ENCODE data around the gene TEC. TPM values are rescaled to one million over a fixed set of nuclear protein-coding genes. Genes with fewer than 3 reads are reported as not detected.

The TEC gene
- total RNA-seq, 1 experiment from 2014 or later: 0.67 TPM

DNA sequence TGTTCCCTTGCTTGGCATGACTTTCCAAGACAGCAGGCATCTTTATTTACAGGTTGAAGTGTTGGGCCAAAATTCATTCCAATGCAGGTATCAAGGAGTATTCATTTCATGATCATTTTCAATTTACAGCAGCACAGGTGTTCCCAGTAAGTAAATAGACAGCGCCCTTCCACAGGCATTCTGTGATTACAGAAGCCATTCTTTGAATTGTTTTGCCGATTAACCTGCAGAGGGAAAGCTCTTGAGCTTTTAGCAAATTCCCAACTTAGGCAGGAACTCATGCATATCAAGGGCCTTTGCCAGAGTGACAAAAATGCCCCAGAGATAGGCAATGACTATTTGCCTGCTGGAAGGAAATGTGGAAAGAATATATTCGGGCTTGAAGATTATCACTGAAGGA, 142.4 kb downstream of the TEC start:
- Histone ChIP-seq H3K4me3 (ENCODE audit: low read depth in 2 of 2, low read length in 2 of 2) (no peak overlapping the region), H3K4me1 (ENCODE audit: control insufficient read depth, insufficient read depth, low read length) (no peaks in the 10 kb centered on the region; the same call in 1 of the 2 replicates), H3K27me3 (ENCODE audit: control insufficient read depth, insufficient read depth, low read length) (no peaks in the 10 kb centered on the region), H3K27ac (ENCODE audit: low read length) (no peak overlapping the region), H3K36me3 (ENCODE audit: control insufficient read depth, insufficient read depth, low read length) (no peaks in the 10 kb centered on the region), H3K9me3 (ENCODE audit: control insufficient read depth, insufficient read depth, low read depth, low read length) (no peaks in the 10 kb centered on the region)
- no TSS peak for BruUV-seq (replicated peaks)
- DNase-seq (ENCODE audit: low read depth, low spot score): no peak
- TF ChIP-seq, protein P1, sequence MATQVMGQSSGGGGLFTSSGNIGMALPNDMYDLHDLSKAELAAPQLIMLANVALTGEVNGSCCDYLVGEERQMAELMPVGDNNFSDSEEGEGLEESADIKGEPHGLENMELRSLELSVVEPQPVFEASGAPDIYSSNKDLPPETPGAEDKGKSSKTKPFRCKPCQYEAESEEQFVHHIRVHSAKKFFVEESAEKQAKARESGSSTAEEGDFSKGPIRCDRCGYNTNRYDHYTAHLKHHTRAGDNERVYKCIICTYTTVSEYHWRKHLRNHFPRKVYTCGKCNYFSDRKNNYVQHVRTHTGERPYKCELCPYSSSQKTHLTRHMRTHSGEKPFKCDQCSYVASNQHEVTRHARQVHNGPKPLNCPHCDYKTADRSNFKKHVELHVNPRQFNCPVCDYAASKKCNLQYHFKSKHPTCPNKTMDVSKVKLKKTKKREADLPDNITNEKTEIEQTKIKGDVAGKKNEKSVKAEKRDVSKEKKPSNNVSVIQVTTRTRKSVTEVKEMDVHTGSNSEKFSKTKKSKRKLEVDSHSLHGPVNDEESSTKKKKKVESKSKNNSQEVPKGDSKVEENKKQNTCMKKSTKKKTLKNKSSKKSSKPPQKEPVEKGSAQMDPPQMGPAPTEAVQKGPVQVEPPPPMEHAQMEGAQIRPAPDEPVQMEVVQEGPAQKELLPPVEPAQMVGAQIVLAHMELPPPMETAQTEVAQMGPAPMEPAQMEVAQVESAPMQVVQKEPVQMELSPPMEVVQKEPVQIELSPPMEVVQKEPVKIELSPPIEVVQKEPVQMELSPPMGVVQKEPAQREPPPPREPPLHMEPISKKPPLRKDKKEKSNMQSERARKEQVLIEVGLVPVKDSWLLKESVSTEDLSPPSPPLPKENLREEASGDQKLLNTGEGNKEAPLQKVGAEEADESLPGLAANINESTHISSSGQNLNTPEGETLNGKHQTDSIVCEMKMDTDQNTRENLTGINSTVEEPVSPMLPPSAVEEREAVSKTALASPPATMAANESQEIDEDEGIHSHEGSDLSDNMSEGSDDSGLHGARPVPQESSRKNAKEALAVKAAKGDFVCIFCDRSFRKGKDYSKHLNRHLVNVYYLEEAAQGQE (IDR thresholded peaks at IDR 0.05; ENCODE audit: insufficient read depth in 1 of 2, low read depth in 2 of 2, low read length in 1 of 2): no peak
- TF ChIP-seq TCF7L2 (IDR thresholded peaks at IDR 0.05; ENCODE audit: low read depth, low read length): no peak
- TF ChIP-seq POLR2AphosphoS5 (IDR thresholded peaks at IDR 0.05; ENCODE audit: low read depth, low read length): no peak
- TF ChIP-seq, protein P2, sequence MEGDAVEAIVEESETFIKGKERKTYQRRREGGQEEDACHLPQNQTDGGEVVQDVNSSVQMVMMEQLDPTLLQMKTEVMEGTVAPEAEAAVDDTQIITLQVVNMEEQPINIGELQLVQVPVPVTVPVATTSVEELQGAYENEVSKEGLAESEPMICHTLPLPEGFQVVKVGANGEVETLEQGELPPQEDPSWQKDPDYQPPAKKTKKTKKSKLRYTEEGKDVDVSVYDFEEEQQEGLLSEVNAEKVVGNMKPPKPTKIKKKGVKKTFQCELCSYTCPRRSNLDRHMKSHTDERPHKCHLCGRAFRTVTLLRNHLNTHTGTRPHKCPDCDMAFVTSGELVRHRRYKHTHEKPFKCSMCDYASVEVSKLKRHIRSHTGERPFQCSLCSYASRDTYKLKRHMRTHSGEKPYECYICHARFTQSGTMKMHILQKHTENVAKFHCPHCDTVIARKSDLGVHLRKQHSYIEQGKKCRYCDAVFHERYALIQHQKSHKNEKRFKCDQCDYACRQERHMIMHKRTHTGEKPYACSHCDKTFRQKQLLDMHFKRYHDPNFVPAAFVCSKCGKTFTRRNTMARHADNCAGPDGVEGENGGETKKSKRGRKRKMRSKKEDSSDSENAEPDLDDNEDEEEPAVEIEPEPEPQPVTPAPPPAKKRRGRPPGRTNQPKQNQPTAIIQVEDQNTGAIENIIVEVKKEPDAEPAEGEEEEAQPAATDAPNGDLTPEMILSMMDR (IDR thresholded peaks at IDR 0.05): no peak
- TF ChIP-seq SIN3A (IDR thresholded peaks at IDR 0.05; ENCODE audit: borderline replicate concordance, insufficient read depth, low read depth, low read length): no peak
- no peak for ATAC-seq
- intact Hi-C loops (cut with micrococcal nuclease; ENCODE audit: unreplicated experiment) (loop anchor here (5.0 to 10.0 kb wide), 2 partner anchors 165 to 368 kb away; partner anchors contain the start of gene ZAR1), in situ Hi-C loops (cut with HindIII; ENCODE audit: low pct_unique_long_range_greater_than_20kb, low sequenced_read_pairs) (no loop called here)
- POLR2A ChIA-PET: no interaction called here
- CTCF ChIA-PET: interaction anchor here (0.6 kb wide), 1 partner anchor 259 kb away, joined by 4 read pairs; no protein-coding TSS in a partner anchor

DNA sequence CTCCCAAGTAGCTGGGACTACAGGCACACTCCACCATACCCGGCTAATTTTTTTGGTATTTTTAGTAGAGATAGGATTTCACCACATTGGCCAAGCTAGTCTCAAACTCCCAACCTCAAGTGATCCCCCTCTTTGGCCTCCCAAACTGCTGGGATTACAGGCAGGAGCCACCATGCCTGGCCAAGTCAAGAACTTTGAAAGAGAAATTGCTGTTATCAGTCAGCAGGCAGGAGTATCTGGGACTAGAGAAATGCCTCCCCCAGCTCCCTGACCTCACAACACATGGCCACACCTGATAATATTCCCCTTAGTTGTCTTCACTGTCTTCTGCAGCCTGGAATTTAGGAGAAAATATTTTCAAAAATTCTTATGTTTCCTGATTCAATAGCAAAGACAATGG, 143.0 kb downstream of the TEC start:
- Histone ChIP-seq H3K36me3 (ENCODE audit: control insufficient read depth, insufficient read depth, low read length) (no peaks in the 10 kb centered on the region), H3K27me3 (ENCODE audit: control insufficient read depth, insufficient read depth, low read length) (no peaks in the 10 kb centered on the region), H3K27ac (ENCODE audit: low read length) (no peak overlapping the region), H3K4me3 (ENCODE audit: low read depth in 2 of 2, low read length in 2 of 2) (no peak overlapping the region), H3K4me1 (ENCODE audit: control insufficient read depth, insufficient read depth, low read length) (no peaks in the 10 kb centered on the region; the same call in 1 of the 2 replicates), H3K9me3 (ENCODE audit: control insufficient read depth, insufficient read depth, low read depth, low read length) (no peaks in the 10 kb centered on the region)
- no peak for ATAC-seq
- intact Hi-C loops (cut with micrococcal nuclease; ENCODE audit: unreplicated experiment) (loop anchor here (5.0 to 10.0 kb wide), 2 partner anchors 166 to 368 kb away; partner anchors contain the start of gene ZAR1), in situ Hi-C loops (cut with HindIII; ENCODE audit: low pct_unique_long_range_greater_than_20kb, low sequenced_read_pairs) (no loop called here)
- CTCF ChIA-PET: no interaction called here
- no TSS peak for BruUV-seq (replicated peaks)
- DNase-seq (ENCODE audit: low read depth, low spot score): no peak
- POLR2A ChIA-PET: no interaction called here
- no peak for TF ChIP-seq POLR2AphosphoS5 (IDR thresholded peaks at IDR 0.05; ENCODE audit: low read depth, low read length)
- TF ChIP-seq SIN3A (IDR thresholded peaks at IDR 0.05; ENCODE audit: borderline replicate concordance, insufficient read depth, low read depth, low read length): no peak
- no peak for TF ChIP-seq TCF7L2 (IDR thresholded peaks at IDR 0.05; ENCODE audit: low read depth, low read length)

- H3K27me3 ChIP-seq (ENCODE audit: control insufficient read depth, insufficient read depth, low read length): no peaks in the 10 kb centered on the region
- in situ Hi-C loops (cut with HindIII; ENCODE audit: low pct_unique_long_range_greater_than_20kb, low sequenced_read_pairs): no loop called here
- H3K4me1 ChIP-seq (ENCODE audit: control insufficient read depth, insufficient read depth, low read length): no peaks in the 10 kb centered on the region; the same call in 1 of the 2 replicates
- CTCF ChIA-PET: no interaction called here
- H3K36me3 ChIP-seq (ENCODE audit: control insufficient read depth, insufficient read depth, low read length): no peaks in the 10 kb centered on the region
- H3K27ac ChIP-seq (ENCODE audit: low read length): no peak overlapping the region
- TF ChIP-seq TCF7L2 (IDR thresholded peaks at IDR 0.05; ENCODE audit: low read depth, low read length) (no peak), POLR2AphosphoS5 (IDR thresholded peaks at IDR 0.05; ENCODE audit: low read depth, low read length) (no peak), SIN3A (IDR thresholded peaks at IDR 0.05; ENCODE audit: borderline replicate concordance, insufficient read depth, low read depth, low read length) (no peak)
- TF ChIP-seq, protein P2 (IDR thresholded peaks at IDR 0.05): no peak
- TF ChIP-seq, protein P1 (IDR thresholded peaks at IDR 0.05; ENCODE audit: insufficient read depth in 1 of 2, low read depth in 2 of 2, low read length in 1 of 2): no peak
- intact Hi-C loops (cut with micrococcal nuclease; ENCODE audit: unreplicated experiment): loop anchor here (5.0 to 10.0 kb wide), 2 partner anchors 167 to 370 kb away; partner anchors contain the start of gene ZAR1
- H3K4me3 ChIP-seq (ENCODE audit: low read depth in 2 of 2, low read length in 2 of 2): no peak overlapping the region
- ATAC-seq (no peak), DNase-seq (ENCODE audit: low read depth, low spot score) (no peak)
- BruUV-seq (replicated peaks): no TSS peak
- POLR2A ChIA-PET: no interaction called here
- no peaks in the 10 kb centered on the region for H3K9me3 ChIP-seq (ENCODE audit: control insufficient read depth, insufficient read depth, low read depth, low read length)
Observed at GRCh38 chr4:48124870-48125269, 144.8 kb downstream of the TEC start.

Measured in Panc1 (cell line).